WTC11 (cell line): ENCODE data around the gene GSN. TPM values are rescaled to one million over a fixed set of nuclear protein-coding genes. Genes with fewer than 3 reads are reported as not detected.

Experiments used
- ATAC-seq: fragments of 200-7000 bp; cut with Tn5 transposase; 2 replicates; pipeline ENCODE4 v1.10.0; 2021; ENCODE audit warnings: mild to moderate bottlenecking, moderate library complexity
- CTCF ChIA-PET: fragments of 300-600 bp; sonication (Branson Sonifier 250); formaldehyde crosslinking; loops from one replicate; lab custom pipeline; 2021; ENCODE audit warnings: antibody characterized with exemption; lab: Charles Lee
- POLR2A ChIA-PET: fragments of 350-600 bp; sonication (Branson Sonifier 250); formaldehyde crosslinking; loops from one replicate; lab custom pipeline; 2021; ENCODE audit warnings: antibody characterized with exemption; lab: Charles Lee
- DNase-seq: peaks from one replicate; pipeline ENCODE4 v3.0.0; 2021; ENCODE audit warnings: low spot score
- H3K27ac Mint-ChIP-seq: 2 replicates; pipeline ENCODE4 v1.8.0; 2021; ENCODE audit warnings: mixed read lengths
- H3K27me3 Mint-ChIP-seq: 2 replicates; pipeline ENCODE4 v1.8.0; 2021; ENCODE audit warnings: low read depth, mild to moderate bottlenecking, moderate library complexity, mixed read lengths
- H3K36me3 Mint-ChIP-seq: 2 replicates; pipeline ENCODE4 v1.8.0; 2021; ENCODE audit warnings: mixed read lengths
- H3K4me1 Mint-ChIP-seq: 2 replicates; pipeline ENCODE4 v1.8.0; 2022; ENCODE audit warnings: mixed read lengths
- H3K4me3 Mint-ChIP-seq: 2 replicates; pipeline ENCODE4 v1.8.0; 2021; ENCODE audit warnings: mild to moderate bottlenecking, moderate library complexity, mixed read lengths
- H3K9me3 Mint-ChIP-seq: 2 replicates; pipeline ENCODE4 v1.8.0; 2021; ENCODE audit warnings: mixed read lengths
- ELF4 ChIP-seq: sonication (generic); formaldehyde crosslinking; IDR thresholded peaks from 2 replicates; pipeline ENCODE4 v1.8.1; 2022; ENCODE audit warnings: low read depth, mild to moderate bottlenecking, moderate library complexity, missing genetic modification reagents
- ETV6 ChIP-seq: sonication (generic); formaldehyde crosslinking; IDR thresholded peaks from 2 replicates; pipeline ENCODE4 v1.8.1; 2022; ENCODE audit warnings: mild to moderate bottlenecking, missing genetic modification reagents
- IRF2 ChIP-seq: sonication (generic); formaldehyde crosslinking; IDR thresholded peaks from 2 replicates; pipeline ENCODE4 v1.8.0; 2022; ENCODE audit warnings: low read depth, missing genetic modification reagents, borderline replicate concordance
- KAT7 ChIP-seq: sonication (generic); formaldehyde crosslinking; IDR thresholded peaks from 2 replicates; pipeline ENCODE4 v1.8.1; 2023; ENCODE audit warnings: missing genetic modification reagents, mild to moderate bottlenecking, borderline replicate concordance
- NFE2L1 ChIP-seq: sonication (generic); formaldehyde crosslinking; IDR thresholded peaks from 2 replicates; pipeline ENCODE4 v1.8.1; 2023; ENCODE audit warnings: missing genetic modification reagents
- TCF7 ChIP-seq: sonication (generic); formaldehyde crosslinking; IDR thresholded peaks from 2 replicates; pipeline ENCODE4 v1.8.0; 2022; ENCODE audit warnings: mild to moderate bottlenecking, low read depth, missing genetic modification reagents, moderate library complexity
- ZNF232 ChIP-seq: sonication (generic); formaldehyde crosslinking; IDR thresholded peaks from 2 replicates; pipeline ENCODE4 v1.8.0; 2022; ENCODE audit warnings: mild to moderate bottlenecking, missing genetic modification reagents
- ZNF396 ChIP-seq: fragments of 250-450 bp; sonication (Bioruptor Pico); IDR thresholded peaks from 2 replicates; pipeline ENCODE4 v1.8.0; 2021; ENCODE audit warnings: mild to moderate bottlenecking, moderate library complexity, borderline replicate concordance
- ZNF423 ChIP-seq: fragments of 250-450 bp; sonication (Bioruptor Pico); IDR thresholded peaks from 2 replicates; pipeline ENCODE4 v2.1.2; 2022; ENCODE audit warnings: mild to moderate bottlenecking, moderate library complexity
- ZNF671 ChIP-seq: fragments of 250-450 bp; sonication (Bioruptor Pico); IDR thresholded peaks from 2 replicates; pipeline ENCODE4 v1.8.0; 2021; ENCODE audit warnings: mild to moderate bottlenecking
- total RNA-seq: library from RNA; stranded (reverse); gene quantifications from 3 replicates; pipeline ENCODE4 v1.2.3, GENCODE V29; 2021
- TF ChIP-seq, protein P1 (sequence below): fragments of 250-450 bp; sonication (Bioruptor Pico); IDR thresholded peaks from 2 replicates; pipeline ENCODE4 v1.8.0; 2021; ENCODE audit warnings: mild to moderate bottlenecking
- TF ChIP-seq, protein P2 (sequence below): sonication (generic); formaldehyde crosslinking; IDR thresholded peaks from 2 replicates; pipeline ENCODE4 v1.8.1; 2023; ENCODE audit warnings: mild to moderate bottlenecking, missing genetic modification reagents, moderate library complexity
- TF ChIP-seq, protein P3 (sequence below): sonication (generic); formaldehyde crosslinking; IDR thresholded peaks from 2 replicates; pipeline ENCODE4 v1.8.1; 2023; ENCODE audit warnings: mild to moderate bottlenecking, missing genetic modification reagents, moderate library complexity
- TF ChIP-seq, protein P4 (sequence below): fragments of 250-450 bp; sonication (Bioruptor Pico); IDR thresholded peaks from 2 replicates; pipeline ENCODE4 v2.1.2; 2022; ENCODE audit warnings: mild to moderate bottlenecking, moderate library complexity
- TF ChIP-seq, protein P5 (sequence below): sonication (generic); formaldehyde crosslinking; IDR thresholded peaks from 2 replicates; pipeline ENCODE4 v1.8.0; 2023; ENCODE audit warnings: mild to moderate bottlenecking, missing genetic modification reagents
- TF ChIP-seq, protein P6 (sequence below): sonication (generic); formaldehyde crosslinking; IDR thresholded peaks from 2 replicates; pipeline ENCODE4 v1.8.1; 2022; ENCODE audit warnings: low read depth, missing genetic modification reagents, borderline replicate concordance
- TF ChIP-seq, protein P7 (sequence below): sonication (generic); formaldehyde crosslinking; IDR thresholded peaks from 2 replicates; pipeline ENCODE4 v1.8.1; 2023; ENCODE audit warnings: mild to moderate bottlenecking, moderate library complexity, missing genetic modification reagents
- TF ChIP-seq, protein P8 (sequence below): sonication (generic); formaldehyde crosslinking; IDR thresholded peaks from 2 replicates; pipeline ENCODE4 v1.8.1; 2023; ENCODE audit warnings: mild to moderate bottlenecking, missing genetic modification reagents
- TF ChIP-seq, protein P9 (sequence below): sonication (generic); formaldehyde crosslinking; IDR thresholded peaks from 2 replicates; pipeline ENCODE4 v1.8.1; 2022; ENCODE audit warnings: mild to moderate bottlenecking, moderate library complexity, missing genetic modification reagents
- TF ChIP-seq, protein P10 (sequence below): sonication (generic); formaldehyde crosslinking; IDR thresholded peaks from 2 replicates; pipeline ENCODE4 v1.8.1; 2023; ENCODE audit warnings: mild to moderate bottlenecking, missing genetic modification reagents

GSN gene
- total RNA-seq, 1 experiment from 2014 or later: 47.0 TPM

DNA sequence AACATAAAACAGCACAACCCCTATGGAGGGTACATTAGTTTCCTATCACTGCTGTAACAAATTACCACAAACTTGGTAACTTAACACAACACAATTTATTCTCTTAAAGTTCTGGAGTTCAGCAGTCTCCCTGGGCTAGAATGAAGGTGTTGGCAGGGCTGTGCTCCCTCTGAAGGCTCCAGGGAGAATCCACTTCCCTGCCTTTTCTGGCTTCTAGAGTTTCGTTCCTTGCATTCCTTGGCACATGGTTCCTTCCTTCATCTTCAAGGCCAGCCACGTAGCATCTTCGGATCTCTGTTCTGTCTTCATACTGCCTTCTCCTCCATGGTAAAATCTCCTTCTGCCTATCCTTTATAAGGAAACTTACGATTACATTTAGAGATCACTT lies 25.0 kb upstream of the GSN start:
- DNase-seq (no peak), ATAC-seq (no peak)
- peaks cover 13% of the 10 kb centered on the region for H3K9me3 Mint-ChIP-seq
- POLR2A ChIA-PET: no interaction called here
- TF ChIP-seq ZNF671 (CRISPR knock-in tag) (no peak), TCF7 (CRISPR knock-in tag) (no peak), ZNF396 (CRISPR knock-in tag) (no peak), ZNF232 (no peak), NFE2L1 (no peak), KAT7 (no peak), ELF4 (CRISPR knock-in tag) (no peak), ZNF423 (CRISPR knock-in tag) (no peak), IRF2 (CRISPR knock-in tag) (no peak), ETV6 (CRISPR knock-in tag) (no peak)
- TF ChIP-seq, protein P1, sequence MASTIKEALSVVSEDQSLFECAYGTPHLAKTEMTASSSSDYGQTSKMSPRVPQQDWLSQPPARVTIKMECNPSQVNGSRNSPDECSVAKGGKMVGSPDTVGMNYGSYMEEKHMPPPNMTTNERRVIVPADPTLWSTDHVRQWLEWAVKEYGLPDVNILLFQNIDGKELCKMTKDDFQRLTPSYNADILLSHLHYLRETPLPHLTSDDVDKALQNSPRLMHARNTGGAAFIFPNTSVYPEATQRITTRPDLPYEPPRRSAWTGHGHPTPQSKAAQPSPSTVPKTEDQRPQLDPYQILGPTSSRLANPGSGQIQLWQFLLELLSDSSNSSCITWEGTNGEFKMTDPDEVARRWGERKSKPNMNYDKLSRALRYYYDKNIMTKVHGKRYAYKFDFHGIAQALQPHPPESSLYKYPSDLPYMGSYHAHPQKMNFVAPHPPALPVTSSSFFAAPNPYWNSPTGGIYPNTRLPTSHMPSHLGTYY: no peak
- TF ChIP-seq, protein P2, sequence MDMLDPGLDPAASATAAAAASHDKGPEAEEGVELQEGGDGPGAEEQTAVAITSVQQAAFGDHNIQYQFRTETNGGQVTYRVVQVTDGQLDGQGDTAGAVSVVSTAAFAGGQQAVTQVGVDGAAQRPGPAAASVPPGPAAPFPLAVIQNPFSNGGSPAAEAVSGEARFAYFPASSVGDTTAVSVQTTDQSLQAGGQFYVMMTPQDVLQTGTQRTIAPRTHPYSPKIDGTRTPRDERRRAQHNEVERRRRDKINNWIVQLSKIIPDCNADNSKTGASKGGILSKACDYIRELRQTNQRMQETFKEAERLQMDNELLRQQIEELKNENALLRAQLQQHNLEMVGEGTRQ: no peak
- TF ChIP-seq, protein P3, sequence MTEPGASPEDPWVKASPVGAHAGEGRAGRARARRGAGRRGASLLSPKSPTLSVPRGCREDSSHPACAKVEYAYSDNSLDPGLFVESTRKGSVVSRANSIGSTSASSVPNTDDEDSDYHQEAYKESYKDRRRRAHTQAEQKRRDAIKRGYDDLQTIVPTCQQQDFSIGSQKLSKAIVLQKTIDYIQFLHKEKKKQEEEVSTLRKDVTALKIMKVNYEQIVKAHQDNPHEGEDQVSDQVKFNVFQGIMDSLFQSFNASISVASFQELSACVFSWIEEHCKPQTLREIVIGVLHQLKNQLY (CRISPR knock-in tag): no peak
- TF ChIP-seq, protein P4, sequence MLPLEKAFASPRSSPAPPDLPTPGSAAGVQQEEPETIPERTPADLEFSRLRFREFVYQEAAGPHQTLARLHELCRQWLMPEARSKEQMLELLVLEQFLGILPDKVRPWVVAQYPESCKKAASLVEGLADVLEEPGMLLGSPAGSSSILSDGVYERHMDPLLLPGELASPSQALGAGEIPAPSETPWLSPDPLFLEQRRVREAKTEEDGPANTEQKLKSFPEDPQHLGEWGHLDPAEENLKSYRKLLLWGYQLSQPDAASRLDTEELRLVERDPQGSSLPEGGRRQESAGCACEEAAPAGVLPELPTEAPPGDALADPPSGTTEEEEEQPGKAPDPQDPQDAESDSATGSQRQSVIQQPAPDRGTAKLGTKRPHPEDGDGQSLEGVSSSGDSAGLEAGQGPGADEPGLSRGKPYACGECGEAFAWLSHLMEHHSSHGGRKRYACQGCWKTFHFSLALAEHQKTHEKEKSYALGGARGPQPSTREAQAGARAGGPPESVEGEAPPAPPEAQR (CRISPR knock-in tag): no peak
- TF ChIP-seq, protein P5, sequence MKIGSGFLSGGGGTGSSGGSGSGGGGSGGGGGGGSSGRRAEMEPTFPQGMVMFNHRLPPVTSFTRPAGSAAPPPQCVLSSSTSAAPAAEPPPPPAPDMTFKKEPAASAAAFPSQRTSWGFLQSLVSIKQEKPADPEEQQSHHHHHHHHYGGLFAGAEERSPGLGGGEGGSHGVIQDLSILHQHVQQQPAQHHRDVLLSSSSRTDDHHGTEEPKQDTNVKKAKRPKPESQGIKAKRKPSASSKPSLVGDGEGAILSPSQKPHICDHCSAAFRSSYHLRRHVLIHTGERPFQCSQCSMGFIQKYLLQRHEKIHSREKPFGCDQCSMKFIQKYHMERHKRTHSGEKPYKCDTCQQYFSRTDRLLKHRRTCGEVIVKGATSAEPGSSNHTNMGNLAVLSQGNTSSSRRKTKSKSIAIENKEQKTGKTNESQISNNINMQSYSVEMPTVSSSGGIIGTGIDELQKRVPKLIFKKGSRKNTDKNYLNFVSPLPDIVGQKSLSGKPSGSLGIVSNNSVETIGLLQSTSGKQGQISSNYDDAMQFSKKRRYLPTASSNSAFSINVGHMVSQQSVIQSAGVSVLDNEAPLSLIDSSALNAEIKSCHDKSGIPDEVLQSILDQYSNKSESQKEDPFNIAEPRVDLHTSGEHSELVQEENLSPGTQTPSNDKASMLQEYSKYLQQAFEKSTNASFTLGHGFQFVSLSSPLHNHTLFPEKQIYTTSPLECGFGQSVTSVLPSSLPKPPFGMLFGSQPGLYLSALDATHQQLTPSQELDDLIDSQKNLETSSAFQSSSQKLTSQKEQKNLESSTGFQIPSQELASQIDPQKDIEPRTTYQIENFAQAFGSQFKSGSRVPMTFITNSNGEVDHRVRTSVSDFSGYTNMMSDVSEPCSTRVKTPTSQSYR: no peak
- TF ChIP-seq, protein P6, sequence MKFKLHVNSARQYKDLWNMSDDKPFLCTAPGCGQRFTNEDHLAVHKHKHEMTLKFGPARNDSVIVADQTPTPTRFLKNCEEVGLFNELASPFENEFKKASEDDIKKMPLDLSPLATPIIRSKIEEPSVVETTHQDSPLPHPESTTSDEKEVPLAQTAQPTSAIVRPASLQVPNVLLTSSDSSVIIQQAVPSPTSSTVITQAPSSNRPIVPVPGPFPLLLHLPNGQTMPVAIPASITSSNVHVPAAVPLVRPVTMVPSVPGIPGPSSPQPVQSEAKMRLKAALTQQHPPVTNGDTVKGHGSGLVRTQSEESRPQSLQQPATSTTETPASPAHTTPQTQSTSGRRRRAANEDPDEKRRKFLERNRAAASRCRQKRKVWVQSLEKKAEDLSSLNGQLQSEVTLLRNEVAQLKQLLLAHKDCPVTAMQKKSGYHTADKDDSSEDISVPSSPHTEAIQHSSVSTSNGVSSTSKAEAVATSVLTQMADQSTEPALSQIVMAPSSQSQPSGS (CRISPR knock-in tag): no peak
- TF ChIP-seq, protein P7, sequence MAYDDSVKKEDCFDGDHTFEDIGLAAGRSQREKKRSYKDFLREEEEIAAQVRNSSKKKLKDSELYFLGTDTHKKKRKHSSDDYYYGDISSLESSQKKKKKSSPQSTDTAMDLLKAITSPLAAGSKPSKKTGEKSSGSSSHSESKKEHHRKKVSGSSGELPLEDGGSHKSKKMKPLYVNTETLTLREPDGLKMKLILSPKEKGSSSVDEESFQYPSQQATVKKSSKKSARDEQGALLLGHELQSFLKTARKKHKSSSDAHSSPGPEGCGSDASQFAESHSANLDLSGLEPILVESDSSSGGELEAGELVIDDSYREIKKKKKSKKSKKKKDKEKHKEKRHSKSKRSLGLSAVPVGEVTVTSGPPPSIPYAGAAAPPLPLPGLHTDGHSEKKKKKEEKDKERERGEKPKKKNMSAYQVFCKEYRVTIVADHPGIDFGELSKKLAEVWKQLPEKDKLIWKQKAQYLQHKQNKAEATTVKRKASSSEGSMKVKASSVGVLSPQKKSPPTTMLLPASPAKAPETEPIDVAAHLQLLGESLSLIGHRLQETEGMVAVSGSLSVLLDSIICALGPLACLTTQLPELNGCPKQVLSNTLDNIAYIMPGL (CRISPR knock-in tag): no peak
- TF ChIP-seq, protein P8, sequence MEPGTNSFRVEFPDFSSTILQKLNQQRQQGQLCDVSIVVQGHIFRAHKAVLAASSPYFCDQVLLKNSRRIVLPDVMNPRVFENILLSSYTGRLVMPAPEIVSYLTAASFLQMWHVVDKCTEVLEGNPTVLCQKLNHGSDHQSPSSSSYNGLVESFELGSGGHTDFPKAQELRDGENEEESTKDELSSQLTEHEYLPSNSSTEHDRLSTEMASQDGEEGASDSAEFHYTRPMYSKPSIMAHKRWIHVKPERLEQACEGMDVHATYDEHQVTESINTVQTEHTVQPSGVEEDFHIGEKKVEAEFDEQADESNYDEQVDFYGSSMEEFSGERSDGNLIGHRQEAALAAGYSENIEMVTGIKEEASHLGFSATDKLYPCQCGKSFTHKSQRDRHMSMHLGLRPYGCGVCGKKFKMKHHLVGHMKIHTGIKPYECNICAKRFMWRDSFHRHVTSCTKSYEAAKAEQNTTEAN: no peak
- TF ChIP-seq, protein P9, sequence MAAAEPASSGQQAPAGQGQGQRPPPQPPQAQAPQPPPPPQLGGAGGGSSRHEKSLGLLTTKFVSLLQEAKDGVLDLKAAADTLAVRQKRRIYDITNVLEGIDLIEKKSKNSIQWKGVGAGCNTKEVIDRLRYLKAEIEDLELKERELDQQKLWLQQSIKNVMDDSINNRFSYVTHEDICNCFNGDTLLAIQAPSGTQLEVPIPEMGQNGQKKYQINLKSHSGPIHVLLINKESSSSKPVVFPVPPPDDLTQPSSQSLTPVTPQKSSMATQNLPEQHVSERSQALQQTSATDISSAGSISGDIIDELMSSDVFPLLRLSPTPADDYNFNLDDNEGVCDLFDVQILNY (CRISPR knock-in tag): no peak
- TF ChIP-seq, protein P10, sequence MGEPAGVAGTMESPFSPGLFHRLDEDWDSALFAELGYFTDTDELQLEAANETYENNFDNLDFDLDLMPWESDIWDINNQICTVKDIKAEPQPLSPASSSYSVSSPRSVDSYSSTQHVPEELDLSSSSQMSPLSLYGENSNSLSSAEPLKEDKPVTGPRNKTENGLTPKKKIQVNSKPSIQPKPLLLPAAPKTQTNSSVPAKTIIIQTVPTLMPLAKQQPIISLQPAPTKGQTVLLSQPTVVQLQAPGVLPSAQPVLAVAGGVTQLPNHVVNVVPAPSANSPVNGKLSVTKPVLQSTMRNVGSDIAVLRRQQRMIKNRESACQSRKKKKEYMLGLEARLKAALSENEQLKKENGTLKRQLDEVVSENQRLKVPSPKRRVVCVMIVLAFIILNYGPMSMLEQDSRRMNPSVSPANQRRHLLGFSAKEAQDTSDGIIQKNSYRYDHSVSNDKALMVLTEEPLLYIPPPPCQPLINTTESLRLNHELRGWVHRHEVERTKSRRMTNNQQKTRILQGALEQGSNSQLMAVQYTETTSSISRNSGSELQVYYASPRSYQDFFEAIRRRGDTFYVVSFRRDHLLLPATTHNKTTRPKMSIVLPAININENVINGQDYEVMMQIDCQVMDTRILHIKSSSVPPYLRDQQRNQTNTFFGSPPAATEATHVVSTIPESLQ (CRISPR knock-in tag): no peak
- TF ChIP-seq, all 79 proteins: peak for 0
- no peak overlapping the region for H3K4me3 Mint-ChIP-seq
- peaks cover 8% of the 10 kb centered on the region for H3K27me3 Mint-ChIP-seq
- CTCF ChIA-PET: no interaction called here
- H3K4me1 Mint-ChIP-seq: peaks cover 6% of the 10 kb centered on the region
- H3K36me3 Mint-ChIP-seq: peaks cover 9% of the 10 kb centered on the region
- H3K27ac Mint-ChIP-seq: no peak overlapping the region
